HFFc6 (cell line): ENCODE data around the gene PSENEN. TPM values are rescaled to one million over a fixed set of nuclear protein-coding genes. Genes with fewer than 3 reads are reported as not detected.
A peak's percentile ranks its signal among the peaks of the same experiment; 100 is the strongest.
"Not testable (repeated sequence)": the region's sequence is repeated elsewhere in the genome, so short reads cannot be mapped to it uniquely, and the experiment has no call there.

Source experiments
- DNase-seq: peaks from one replicate; pipeline ENCODE4 v3.0.0-alpha.2; 2018
- H3K27ac Mint-ChIP-seq: 2 replicates; pipeline ENCODE4 v1.8.0; 2020; ENCODE audit warnings: mild to moderate bottlenecking, mixed read lengths
- H3K27me3 Mint-ChIP-seq: 2 replicates; pipeline ENCODE4 v1.8.0; 2021; ENCODE audit warnings: mild to moderate bottlenecking, moderate library complexity, mixed read lengths; ENCODE audit not compliant: insufficient read depth
- H3K36me3 Mint-ChIP-seq: 2 replicates; pipeline ENCODE4 v1.8.0; 2021; ENCODE audit warnings: low read depth, mixed read lengths
- H3K4me1 Mint-ChIP-seq: 2 replicates; pipeline ENCODE4 v1.8.0; 2020; ENCODE audit warnings: low read depth, mixed read lengths
- H3K4me3 Mint-ChIP-seq: 2 replicates; pipeline ENCODE4 v1.8.0; 2020; ENCODE audit warnings: mild to moderate bottlenecking, moderate library complexity, mixed read lengths
- H3K9me3 Mint-ChIP-seq: 2 replicates; pipeline ENCODE4 v1.8.0; 2020; ENCODE audit warnings: mild to moderate bottlenecking, mixed read lengths
- CTCF ChIP-seq: fragments of 200-600 bp; sonication (generic); IDR thresholded peaks from 2 replicates; pipeline ENCODE4 v1.5.0; 2021; ENCODE audit warnings: antibody characterized with exemption, mild to moderate bottlenecking
- total RNA-seq, 6 experiments: library from RNA; stranded (reverse); fragmentation: NEBNext Ultra II Directional; extraction: Animal tissue kit (Norgen Biotek cat#: 25700); gene quantifications; 2 replicates in 1 of 6; 3 replicates in 5 of 6; pipeline ENCODE4 v1.2.3, GENCODE V29; 2021

PSENEN gene
- total RNA-seq, 6 experiments from 2014 or later: 68.2 to 86.6 (median 74.9) TPM

DNA sequence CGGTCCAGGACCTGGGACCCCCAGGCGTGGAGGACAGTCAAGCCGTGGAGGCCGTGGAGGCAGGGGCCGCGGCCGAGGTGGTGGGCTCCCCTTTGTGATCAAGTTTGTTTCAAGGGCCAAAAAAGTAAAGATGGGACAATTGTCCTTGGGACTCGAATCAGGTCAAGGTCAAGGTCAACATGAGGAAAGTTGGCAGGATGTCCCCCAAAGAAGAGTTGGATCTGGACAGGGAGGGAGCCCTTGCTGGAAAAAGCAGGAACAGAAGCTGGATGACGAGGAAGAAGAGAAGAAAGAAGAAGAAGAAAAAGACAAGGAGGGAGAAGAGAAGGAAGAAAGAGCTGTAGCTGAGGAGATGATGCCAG, 25.3 kb upstream of the PSENEN start:
- H3K4me3 Mint-ChIP-seq: no peak overlapping the region
- no peak for TF ChIP-seq CTCF
- peaks cover 22% of the 10 kb centered on the region for H3K4me1 Mint-ChIP-seq
- peaks cover 8% of the 10 kb centered on the region; the same call in 1 of the 2 replicates for H3K36me3 Mint-ChIP-seq
- peaks cover 3% of the 10 kb centered on the region; the same call in 1 of the 2 replicates for H3K27me3 Mint-ChIP-seq
- H3K9me3 Mint-ChIP-seq: no peaks in the 10 kb centered on the region
- no peak for DNase-seq
- peak overlapping the region; percentile 56; the same call in 1 of the 2 replicates for H3K27ac Mint-ChIP-seq

DNA sequence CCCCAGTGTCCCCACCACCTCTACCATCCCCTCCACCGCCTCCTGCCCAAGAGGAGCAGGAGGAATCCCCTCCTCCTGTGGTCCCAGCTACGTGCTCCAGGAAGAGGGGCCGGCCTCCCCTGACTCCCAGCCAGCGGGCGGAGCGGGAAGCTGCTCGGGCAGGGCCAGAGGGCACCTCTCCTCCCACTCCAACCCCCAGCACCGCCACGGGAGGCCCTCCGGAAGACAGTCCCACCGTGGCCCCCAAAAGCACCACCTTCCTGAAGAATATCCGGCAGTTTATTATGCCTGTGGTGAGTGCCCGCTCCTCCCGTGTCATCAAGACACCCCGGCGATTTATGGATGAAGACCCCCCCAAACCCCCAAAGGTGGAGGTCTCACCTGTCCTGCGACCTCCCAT, 24.8 kb upstream of the PSENEN start:
- Mint-ChIP-seq H3K27ac (no peak overlapping the region), H3K4me3 (no peak overlapping the region), H3K9me3 (no peaks in the 10 kb centered on the region), H3K36me3 (peaks cover 8% of the 10 kb centered on the region; the same call in 1 of the 2 replicates), H3K27me3 (peaks cover 3% of the 10 kb centered on the region), H3K4me1 (peaks cover 21% of the 10 kb centered on the region)
- no peak for DNase-seq
- TF ChIP-seq CTCF: no peak

GRCh38 chr19:35721374-35721773, 24.1 kb upstream of the PSENEN start:
- Mint-ChIP-seq H3K27me3 (peaks cover 3% of the 10 kb centered on the region), H3K4me1 (peaks cover 14% of the 10 kb centered on the region), H3K36me3 (peaks cover 8% of the 10 kb centered on the region; the same call in 1 of the 2 replicates), H3K4me3 (no peak overlapping the region), H3K9me3 (no peaks in the 10 kb centered on the region), H3K27ac (no peak overlapping the region)
- no peak for DNase-seq
- no peak for TF ChIP-seq CTCF

DNA sequence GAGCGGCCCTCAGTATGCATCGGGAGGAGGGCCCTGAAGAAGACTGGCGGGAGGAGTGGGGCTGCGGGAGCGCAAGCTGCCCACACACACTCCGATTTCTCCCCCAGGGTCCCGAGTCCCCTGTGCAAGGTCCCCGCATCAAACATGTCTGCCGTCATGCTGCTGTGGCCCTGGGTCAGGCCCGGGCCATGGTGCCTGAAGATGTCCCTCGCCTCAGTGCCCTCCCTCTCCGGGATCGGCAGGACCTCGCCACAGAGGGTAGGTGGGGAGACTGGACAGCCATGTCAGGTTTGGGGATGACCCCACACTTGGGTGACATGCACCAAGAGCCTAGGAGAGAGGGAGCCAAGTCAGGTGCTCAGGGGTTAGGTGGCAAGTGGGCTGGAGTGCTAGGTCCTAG, 23.0 kb upstream of the PSENEN start:
- H3K4me3 Mint-ChIP-seq: no peak overlapping the region
- peaks cover 2% of the 10 kb centered on the region; the same call in 1 of the 2 replicates for H3K27me3 Mint-ChIP-seq
- DNase-seq: no peak
- no peak overlapping the region for H3K27ac Mint-ChIP-seq
- H3K9me3 Mint-ChIP-seq: no peaks in the 10 kb centered on the region
- H3K4me1 Mint-ChIP-seq: peaks cover 9% of the 10 kb centered on the region
- no peak for TF ChIP-seq CTCF
- H3K36me3 Mint-ChIP-seq: peaks cover 8% of the 10 kb centered on the region; the same call in 1 of the 2 replicates

GRCh38 chr19:35722897-35723296, 22.6 kb upstream of the PSENEN start:
- Mint-ChIP-seq H3K36me3 (peaks cover 8% of the 10 kb centered on the region; the same call in 1 of the 2 replicates), H3K27me3 (peaks cover 2% of the 10 kb centered on the region; the same call in 1 of the 2 replicates), H3K4me3 (no peak overlapping the region), H3K9me3 (no peaks in the 10 kb centered on the region), H3K4me1 (peaks cover 9% of the 10 kb centered on the region), H3K27ac (peak overlapping the region; percentile 49; the same call in 1 of the 2 replicates)
- TF ChIP-seq CTCF: no peak
- DNase-seq: no peak

GRCh38 chr19:35723671-35724070, 21.8 kb upstream of the PSENEN start:
- Mint-ChIP-seq H3K27ac (no peak overlapping the region), H3K36me3 (peaks cover 8% of the 10 kb centered on the region; the same call in 1 of the 2 replicates), H3K4me3 (no peak overlapping the region), H3K27me3 (peaks cover 2% of the 10 kb centered on the region; the same call in 1 of the 2 replicates), H3K4me1 (peaks cover 9% of the 10 kb centered on the region), H3K9me3 (no peaks in the 10 kb centered on the region)
- no peak for DNase-seq
- TF ChIP-seq CTCF: no peak

DNA sequence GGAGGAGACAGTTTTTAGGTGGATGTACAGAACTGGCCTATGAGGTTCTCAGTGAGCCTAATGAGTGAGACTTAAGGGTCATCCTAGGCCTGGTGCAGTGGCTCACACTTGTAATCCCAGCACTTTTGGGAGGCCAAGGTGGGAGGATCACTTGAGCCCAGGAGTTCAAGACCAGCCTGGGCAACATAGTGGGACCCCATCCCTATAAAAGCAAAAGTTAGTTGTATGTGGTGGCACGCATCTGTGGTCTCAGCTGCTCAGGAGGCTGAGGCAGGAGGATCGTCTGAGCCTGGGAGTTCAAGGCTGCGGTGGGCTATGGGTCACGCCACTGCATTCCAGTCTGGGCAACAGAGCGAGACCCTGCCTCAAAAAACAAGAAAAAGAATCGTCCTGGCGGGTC, 21.3 kb upstream of the PSENEN start:
- not testable (repeated sequence) for H3K4me3 Mint-ChIP-seq, H3K36me3 Mint-ChIP-seq, H3K27ac Mint-ChIP-seq

More for the DNA sequence above, 21.3 kb upstream of the PSENEN start:
- not testable (repeated sequence) for H3K9me3 Mint-ChIP-seq, H3K4me1 Mint-ChIP-seq, H3K27me3 Mint-ChIP-seq, DNase-seq
